ENCODE measurements around the gene TCL1A. TPM values are rescaled to one million over a fixed set of nuclear protein-coding genes. Genes with fewer than 3 reads are reported as not detected.

TCL1A gene
- total and polyA plus RNA-seq, 9 of the 15 experiments (the other 6 are each of a cell fraction or from before 2014, with no cell fraction given) = 0.10 to 0.11 TPM; not detected in 7

- DNase-seq (ENCODE audit: extremely low read depth in 1 of 4, low spot score in 3 of 4) (no peak), FAIRE-seq (no peak), ATAC-seq (no peak)
- TF ChIP-seq NUFIP1 (IDR thresholded peaks at IDR 0.05; ENCODE audit: partially characterized antibody) (no peak), THRAP3 (IDR thresholded peaks at IDR 0.05; ENCODE audit: borderline replicate concordance) (no peak), ZNF24 (IDR thresholded peaks at IDR 0.05) (no peak)
- ChIA-PET CTCF (ENCODE audit: low intra/inter-chr PET ratio) (no interaction called here), POLR2A (no interaction called here)
- no peaks in the 10 kb centered on the region for H4K20me1 ChIP-seq (replicated peaks; ENCODE audit: control insufficient read depth, insufficient read depth, low read length)
- 0% methylated on average over 4 of the region's 4 CpGs for WGBS (ENCODE audit: insufficient coverage, low coverage, missing lambda C conversion rate)
- H3K9me3 ChIP-seq (replicated peaks; ENCODE audit: control insufficient read depth, insufficient read depth, low read depth, low read length) = no peaks in the 10 kb centered on the region
- H3K4me2 ChIP-seq (ENCODE audit: insufficient read depth, low read length) = no peak overlapping the region
- H3K79me2 ChIP-seq (ENCODE audit: control insufficient read depth, insufficient read depth, low read length) = no peaks in the 10 kb centered on the region
- no peak overlapping the region for H3K27ac ChIP-seq (ENCODE audit: extremely low read depth, low read depth, low read length)
- no peaks in the 10 kb centered on the region for H3K4me1 ChIP-seq (replicated peaks in 1 of 2; ENCODE audit: control insufficient read depth in 2 of 2, insufficient read depth in 2 of 2, low read length in 2 of 2)
- no TSS peak for BruUV-seq (replicated peaks)
- intact Hi-C loops (cut with micrococcal nuclease) (no loop called here), in situ Hi-C loops (cut with MboI) (no loop called here)
- no peak overlapping the region for H3K4me3 ChIP-seq
- H3K36me3 ChIP-seq (ENCODE audit: control insufficient read depth, insufficient read depth, low read length) = no peaks in the 10 kb centered on the region
- no peak overlapping the region for H3K9ac ChIP-seq (ENCODE audit: insufficient read depth in 1 of 2, low read depth in 2 of 2, low read length in 2 of 2)
- no peaks in the 10 kb centered on the region for H3K9me1 ChIP-seq (ENCODE audit: control insufficient read depth, insufficient read depth, low read length)
- peaks cover 0 to 11% of the 10 kb centered on the region in 2 experiments; a peak in 3 of 5 replicates for H3K27me3 ChIP-seq (ENCODE audit: control insufficient read depth in 2 of 2, insufficient read depth in 2 of 2, low read length in 2 of 2)
- H2AFZ ChIP-seq (ENCODE audit: low read depth, low read length) = no peak overlapping the region
Observed at GRCh38 chr14:95705518-95705917, 8.4 kb downstream of the TCL1A start.

- BruUV-seq (replicated peaks) = no TSS peak
- in situ Hi-C loops (cut with MboI) = no loop called here
- no peaks in the 10 kb centered on the region for H3K9me1 ChIP-seq (ENCODE audit: control insufficient read depth, insufficient read depth, low read length)
- WGBS (ENCODE audit: insufficient coverage, low coverage, missing lambda C conversion rate) = 0% methylated on average over 3 of the region's 3 CpGs
- H3K36me3 ChIP-seq (ENCODE audit: control insufficient read depth, insufficient read depth, low read length) = no peaks in the 10 kb centered on the region
- DNase-seq (ENCODE audit: extremely low read depth in 1 of 4, low spot score in 3 of 4) (no peak), FAIRE-seq (no peak), ATAC-seq (no peak)
- no peaks in the 10 kb centered on the region for H3K9me3 ChIP-seq (replicated peaks; ENCODE audit: control insufficient read depth, insufficient read depth, low read depth, low read length)
- H2AFZ ChIP-seq (ENCODE audit: low read depth, low read length) = no peak overlapping the region
- no peak overlapping the region for H3K9ac ChIP-seq (ENCODE audit: insufficient read depth in 1 of 2, low read depth in 2 of 2, low read length in 2 of 2)
- H3K27me3 ChIP-seq (ENCODE audit: control insufficient read depth in 2 of 2, insufficient read depth in 2 of 2, low read length in 2 of 2) = peaks cover 0 to 2% of the 10 kb centered on the region in 2 experiments; a peak in 2 of 5 replicates
- no peak overlapping the region for H3K4me2 ChIP-seq (ENCODE audit: insufficient read depth, low read length)
- CTCF ChIA-PET (ENCODE audit: low intra/inter-chr PET ratio) = no interaction called here
- H3K4me3 ChIP-seq = no peak overlapping the region
- POLR2A ChIA-PET = no interaction called here
- intact Hi-C loops (cut with micrococcal nuclease) = no loop called here
- no peaks in the 10 kb centered on the region for H4K20me1 ChIP-seq (replicated peaks; ENCODE audit: control insufficient read depth, insufficient read depth, low read length)
- no peaks in the 10 kb centered on the region for H3K4me1 ChIP-seq (replicated peaks in 1 of 2; ENCODE audit: control insufficient read depth in 2 of 2, insufficient read depth in 2 of 2, low read length in 2 of 2)
- H3K79me2 ChIP-seq (ENCODE audit: control insufficient read depth, insufficient read depth, low read length) = no peaks in the 10 kb centered on the region
- no peak overlapping the region for H3K27ac ChIP-seq (ENCODE audit: extremely low read depth, low read depth, low read length)
- TF ChIP-seq HINFP (tag; conservative IDR thresholded peaks at IDR 0.05; ENCODE audit: low read depth) (no peak), BRD4 (IDR thresholded peaks at IDR 0.05) (no peak), RCOR1 (IDR thresholded peaks at IDR 0.05; ENCODE audit: borderline replicate concordance in 1 of 2, low read depth in 2 of 2, low read length in 2 of 2) (no peak), ZNF23 (CRISPR knock-in tag; IDR thresholded peaks at IDR 0.05) (no peak), HMGN3 (IDR thresholded peaks at IDR 0.05; ENCODE audit: borderline replicate concordance, extremely low read depth, insufficient read length, low read depth, low read length) (no peak), ZNF551 (CRISPR knock-in tag; IDR thresholded peaks at IDR 0.05) (no peak), MTF1 (CRISPR knock-in tag; IDR thresholded peaks at IDR 0.05; ENCODE audit: borderline replicate concordance) (no peak), SETDB1 (IDR thresholded peaks at IDR 0.05; ENCODE audit: low read length) (no peak), GABPB1 (CRISPR knock-in tag; IDR thresholded peaks at IDR 0.05) (no peak), TFAM (CRISPR knock-in tag; conservative IDR thresholded peaks at IDR 0.05) (no peak), RFX1 (IDR thresholded peaks at IDR 0.05) (no peak), BRF1 (IDR thresholded peaks at IDR 0.05; ENCODE audit: borderline replicate concordance, extremely low read depth, insufficient read length) (no peak), CEBPG (CRISPR knock-in tag; IDR thresholded peaks at IDR 0.05) (no peak), CEBPG (tag; conservative IDR thresholded peaks at IDR 0.05 in 1 of 2, IDR thresholded peaks at IDR 0.05 in 1 of 2) (no peak), ZNF41 (CRISPR knock-in tag; conservative IDR thresholded peaks at IDR 0.05) (no peak)
Observed at GRCh38 chr14:95703805-95704204, 10.1 kb downstream of the TCL1A start.
